GM21825 (cell line): ENCODE results near the gene KLHL6.

ENCODE experiments used
- ATAC-seq: cut with Tn5 transposase; IDR thresholded peaks from one replicate; pipeline ENCODE4 v1.9.1; 2021; ENCODE audit warnings: mild to moderate bottlenecking, moderate library complexity; ENCODE audit not compliant: unreplicated experiment

Gene KLHL6

DNA sequence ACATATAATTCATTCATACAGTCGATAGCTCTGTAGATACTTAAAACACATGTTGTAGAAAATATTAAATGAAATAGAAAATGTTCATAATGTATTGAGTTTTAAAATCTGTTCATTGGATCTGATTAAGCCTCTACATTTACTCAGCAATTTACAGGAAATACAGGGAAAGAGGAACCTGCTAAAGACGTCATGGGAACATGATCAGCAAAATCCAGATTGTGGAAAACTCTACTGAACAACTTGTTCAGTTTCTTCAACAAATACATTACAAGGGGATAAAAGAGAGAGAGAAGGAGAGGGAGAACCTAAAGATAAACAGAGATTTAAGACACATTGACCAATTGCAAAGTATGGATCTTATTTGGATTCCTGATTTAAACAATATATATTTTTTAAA lies 46.7 kb downstream of the KLHL6 start:
- ATAC-seq = no peak

DNA sequence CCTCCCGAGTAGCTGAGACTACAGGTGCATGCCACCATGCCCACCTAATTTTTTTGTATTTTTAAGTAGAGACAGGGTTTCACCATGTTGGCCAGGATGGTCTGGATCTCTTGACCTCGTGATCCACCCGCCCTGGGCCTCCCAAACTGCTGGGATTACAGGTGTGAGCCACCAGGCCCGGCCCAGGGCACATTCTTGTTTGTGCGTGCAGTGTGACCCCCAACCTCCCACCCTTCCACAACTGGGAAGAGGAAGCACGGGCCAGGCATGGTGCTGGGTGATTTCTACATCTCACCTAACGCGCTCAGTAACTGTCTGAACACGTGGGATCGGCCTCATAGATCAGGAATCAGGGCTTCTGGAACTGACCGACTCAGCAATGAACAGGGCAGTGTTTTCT lies 48.0 kb downstream of the KLHL6 start:
- ATAC-seq = no peak

DNA sequence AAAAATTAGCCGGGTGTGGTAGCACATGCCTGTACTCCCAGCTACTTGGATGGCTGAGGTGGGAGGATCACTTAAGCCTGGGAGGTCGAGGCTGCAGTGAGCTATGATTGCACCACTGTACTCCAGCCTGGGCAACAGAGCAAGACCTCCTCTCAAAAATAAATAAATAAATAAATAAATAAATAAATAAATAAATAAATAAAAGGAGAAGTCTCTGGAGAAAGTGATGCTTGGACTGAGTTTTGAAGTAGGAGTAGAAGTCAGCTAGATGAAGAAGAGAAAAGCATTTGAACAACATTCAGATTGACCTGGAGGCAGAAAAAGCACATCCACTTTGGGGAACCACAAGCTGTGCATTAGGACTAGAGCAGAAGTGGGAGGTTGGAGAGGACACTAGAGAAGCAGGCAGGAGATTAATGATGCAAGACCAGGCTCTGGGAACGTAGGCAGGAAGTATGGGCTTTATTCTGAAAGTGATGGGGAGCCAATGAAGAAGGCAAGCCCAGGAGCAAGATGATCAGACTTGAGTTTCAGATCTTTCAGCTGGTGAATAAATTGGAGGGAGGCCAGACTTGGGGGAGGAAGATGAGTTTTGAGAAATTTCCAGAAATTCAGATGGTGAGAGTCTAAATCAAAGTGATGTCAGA lies 48.7 kb downstream of the KLHL6 start:
- no peak for ATAC-seq

DNA sequence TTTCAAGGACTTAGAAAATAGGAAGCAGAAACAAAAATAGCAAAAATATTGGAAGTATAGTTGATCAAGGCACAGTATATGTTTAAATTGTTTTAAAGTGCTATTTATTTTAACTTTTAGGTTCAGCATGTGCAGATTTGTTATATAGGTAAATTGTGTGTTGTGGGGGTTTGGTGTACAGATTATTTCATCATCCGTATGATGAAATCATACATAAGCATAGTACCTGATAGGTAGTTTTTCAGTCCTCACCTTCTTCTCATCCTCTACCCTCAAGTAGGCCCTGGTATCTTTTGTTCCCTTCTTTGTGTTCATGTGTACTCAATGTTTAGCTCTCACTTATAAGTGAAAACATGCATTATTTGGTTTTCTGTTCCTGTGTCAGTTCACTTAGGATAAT lies 50.9 kb downstream of the KLHL6 start:
- ATAC-seq = no peak

DNA sequence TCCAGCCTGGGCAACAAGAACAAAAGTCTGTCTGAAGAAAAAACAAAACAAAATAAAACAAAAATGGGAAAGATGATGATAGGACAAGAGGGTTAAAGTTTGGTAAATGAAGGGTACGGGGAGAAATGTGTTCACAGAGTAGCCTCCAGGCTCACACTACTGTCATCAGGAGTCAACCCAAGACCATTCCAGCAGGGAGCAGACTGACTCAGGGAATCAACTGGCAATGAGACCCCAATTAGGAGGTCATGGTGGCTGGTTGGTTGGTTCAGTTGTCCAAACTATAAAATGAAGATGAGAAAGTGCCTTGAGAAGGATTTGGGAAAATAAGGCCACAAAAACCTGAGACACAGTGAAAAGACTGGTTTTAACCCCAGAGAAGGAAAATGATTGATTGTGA lies 51.8 kb downstream of the KLHL6 start:
- ATAC-seq = no peak

DNA sequence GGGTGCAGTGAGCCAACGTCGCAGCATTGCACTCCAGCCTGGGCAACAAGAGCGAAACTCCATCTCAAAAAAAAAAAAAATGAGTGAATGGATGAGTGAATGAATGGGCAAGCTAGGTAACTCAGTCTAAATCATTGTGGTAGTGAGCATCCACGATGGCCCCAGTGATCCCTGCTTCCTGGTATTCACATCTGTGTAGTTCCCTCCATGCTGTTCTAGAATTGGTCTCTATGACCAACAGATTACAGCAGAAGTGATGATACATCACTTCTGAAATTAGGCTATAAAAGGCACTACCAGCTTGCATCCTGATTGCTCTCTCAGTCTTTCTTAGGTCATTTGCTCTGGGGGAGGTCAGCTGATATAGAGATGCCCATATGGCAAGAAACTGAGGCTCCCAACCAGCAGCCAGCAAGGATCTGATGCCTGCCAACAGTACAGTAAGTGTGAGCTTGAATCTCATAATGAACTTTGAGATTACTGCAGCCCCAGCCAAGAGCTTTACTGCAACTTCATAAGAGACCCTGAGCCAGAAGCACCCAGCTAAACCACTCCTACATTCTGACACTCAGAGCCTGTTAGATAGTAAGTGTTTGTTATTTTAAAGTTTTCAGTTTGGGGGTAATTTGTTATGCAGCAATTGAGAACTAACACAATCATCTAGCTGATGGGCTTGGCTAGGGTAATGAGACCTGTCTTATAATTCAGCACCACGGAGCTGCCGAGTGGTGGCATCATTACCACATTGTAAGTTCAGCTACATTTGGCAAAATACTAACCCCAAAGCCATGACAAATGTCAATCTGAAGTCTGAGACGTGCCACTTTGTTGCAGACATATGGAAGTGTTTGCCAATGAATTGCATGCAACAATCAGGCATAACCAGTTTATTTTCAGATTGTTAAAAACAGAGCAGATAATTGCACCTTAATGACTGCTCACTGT lies 53.0 kb downstream of the KLHL6 start:
- no peak for ATAC-seq

DNA sequence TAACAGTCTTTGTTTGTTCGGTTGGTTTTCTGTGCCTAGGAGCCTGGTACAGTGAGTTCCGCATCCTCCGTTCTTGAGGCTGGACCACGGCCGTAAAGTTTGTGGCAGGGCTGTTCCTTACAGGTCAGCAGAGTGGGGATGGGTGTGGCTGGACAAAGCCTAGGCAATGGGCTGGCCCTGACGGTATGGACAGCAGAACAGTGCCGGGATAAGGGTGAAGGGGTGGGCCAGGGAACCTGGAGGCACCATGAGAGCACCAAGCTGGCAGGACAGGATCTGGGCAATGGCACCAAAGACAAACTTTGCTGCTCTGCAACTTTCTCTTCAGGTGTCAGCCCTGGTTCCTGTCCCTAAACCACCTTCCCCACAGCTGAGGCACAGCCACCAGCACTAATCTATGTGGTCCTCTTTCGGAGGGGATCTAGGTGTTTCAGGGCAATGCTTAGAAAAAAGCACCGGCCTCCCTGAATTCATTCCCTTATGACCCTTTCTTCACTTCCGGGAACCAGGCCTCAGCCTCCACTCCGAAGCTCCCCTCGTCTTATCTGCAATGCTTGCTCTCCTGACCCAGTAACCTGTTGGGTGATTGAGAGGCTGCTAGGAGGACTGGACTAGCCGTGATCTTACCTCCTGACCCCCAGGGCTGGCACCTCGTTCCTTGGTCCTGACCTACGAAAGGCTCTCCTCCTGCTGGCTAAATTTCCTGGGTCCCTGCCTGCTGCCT lies 54.4 kb downstream of the KLHL6 start:
- ATAC-seq = no peak

DNA sequence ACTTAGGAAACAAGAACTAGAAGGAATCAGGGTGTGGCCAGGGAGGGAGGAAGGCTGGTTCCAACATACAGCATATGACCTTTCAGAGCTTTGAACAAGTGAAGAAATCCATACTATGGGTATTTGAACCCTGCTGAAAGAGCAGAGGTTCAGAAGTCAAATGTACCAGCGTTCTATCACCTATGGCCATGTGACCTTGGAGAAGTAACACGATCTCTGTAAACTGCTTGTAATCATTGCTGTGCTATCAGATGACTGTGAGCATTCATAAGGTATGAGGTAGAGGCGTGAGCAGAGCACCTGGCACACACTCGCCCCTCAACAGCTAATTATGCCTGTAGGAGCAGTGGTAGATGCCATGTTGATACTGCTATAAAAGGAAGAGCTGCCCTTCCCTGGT lies 55.2 kb downstream of the KLHL6 start:
- ATAC-seq = no peak

DNA sequence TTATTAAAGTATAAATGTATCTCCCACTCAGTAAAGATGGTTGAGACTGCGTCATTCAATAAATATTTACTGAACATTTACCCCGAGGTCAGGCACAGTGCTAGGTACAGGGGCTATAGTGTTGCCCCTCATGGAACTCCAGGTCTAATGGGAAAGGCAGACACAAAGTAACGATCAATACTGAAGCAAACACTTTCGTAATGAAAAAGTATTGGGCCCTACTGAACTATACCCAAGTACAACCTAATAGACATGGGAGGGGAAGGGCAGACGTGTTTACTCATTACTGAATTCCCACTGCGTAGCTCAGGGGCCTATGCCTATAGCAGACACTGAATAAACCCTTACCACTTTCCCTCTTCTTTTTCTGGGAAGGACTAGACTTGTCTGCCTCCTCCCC lies 56.9 kb downstream of the KLHL6 start:
- ATAC-seq = no peak

DNA sequence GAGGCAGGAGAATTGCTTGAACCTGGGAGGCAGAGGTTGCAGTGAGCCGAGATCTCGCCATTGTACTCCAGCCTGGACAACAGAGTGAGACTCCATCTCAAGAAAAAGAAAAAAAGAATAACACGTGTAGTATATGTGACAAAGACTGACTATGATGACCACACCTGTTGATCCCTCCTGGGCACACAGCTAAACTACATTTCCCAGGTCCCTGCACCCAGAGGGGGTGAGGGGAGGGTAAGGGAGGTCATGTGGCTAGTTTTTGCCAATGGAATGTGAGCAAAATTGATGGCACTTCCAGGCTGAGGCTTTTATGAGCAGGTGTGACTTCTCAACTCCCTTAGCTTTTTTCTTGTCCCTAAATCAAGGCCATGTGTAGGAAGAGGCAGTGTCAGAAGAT lies 58.2 kb downstream of the KLHL6 start:
- ATAC-seq = no peak

DNA sequence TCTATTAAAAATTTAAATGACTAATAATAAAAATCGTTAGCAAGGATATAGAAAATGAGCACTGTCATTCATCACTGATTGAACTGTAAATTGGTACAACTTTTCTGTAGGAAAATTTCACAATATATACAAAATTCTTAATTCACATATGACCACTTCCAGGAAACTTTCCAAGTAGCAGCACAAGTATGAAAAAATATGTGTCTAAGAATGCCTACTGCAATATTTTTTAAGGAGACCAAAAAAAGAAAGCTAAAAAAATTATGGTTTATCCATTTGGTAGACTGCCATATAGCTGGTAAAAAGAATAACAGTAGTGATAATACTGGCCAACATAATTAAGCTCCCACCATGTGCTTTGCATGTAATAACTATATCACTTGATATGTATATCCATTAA lies 59.2 kb downstream of the KLHL6 start:
- no peak for ATAC-seq

DNA sequence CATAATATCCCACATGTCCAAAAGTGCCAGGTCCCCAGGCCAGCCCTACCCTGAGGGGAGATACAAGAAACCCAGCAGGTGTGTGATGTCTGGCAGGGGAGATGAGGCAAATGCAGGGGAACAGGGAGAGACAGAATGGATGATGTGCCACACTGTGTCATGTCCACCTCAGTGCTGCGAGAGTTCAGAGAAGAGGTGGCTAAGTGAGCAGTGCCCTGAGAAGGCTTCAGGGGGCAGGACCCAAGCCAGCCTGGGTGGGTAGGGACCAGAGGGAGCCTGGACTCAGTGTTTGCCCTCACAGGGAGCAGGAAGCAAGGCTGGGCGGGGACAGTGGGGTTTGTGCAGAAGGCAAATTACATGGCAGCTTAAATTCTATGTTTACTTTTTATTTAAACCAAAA lies 61.2 kb downstream of the KLHL6 start:
- ATAC-seq = no peak

DNA sequence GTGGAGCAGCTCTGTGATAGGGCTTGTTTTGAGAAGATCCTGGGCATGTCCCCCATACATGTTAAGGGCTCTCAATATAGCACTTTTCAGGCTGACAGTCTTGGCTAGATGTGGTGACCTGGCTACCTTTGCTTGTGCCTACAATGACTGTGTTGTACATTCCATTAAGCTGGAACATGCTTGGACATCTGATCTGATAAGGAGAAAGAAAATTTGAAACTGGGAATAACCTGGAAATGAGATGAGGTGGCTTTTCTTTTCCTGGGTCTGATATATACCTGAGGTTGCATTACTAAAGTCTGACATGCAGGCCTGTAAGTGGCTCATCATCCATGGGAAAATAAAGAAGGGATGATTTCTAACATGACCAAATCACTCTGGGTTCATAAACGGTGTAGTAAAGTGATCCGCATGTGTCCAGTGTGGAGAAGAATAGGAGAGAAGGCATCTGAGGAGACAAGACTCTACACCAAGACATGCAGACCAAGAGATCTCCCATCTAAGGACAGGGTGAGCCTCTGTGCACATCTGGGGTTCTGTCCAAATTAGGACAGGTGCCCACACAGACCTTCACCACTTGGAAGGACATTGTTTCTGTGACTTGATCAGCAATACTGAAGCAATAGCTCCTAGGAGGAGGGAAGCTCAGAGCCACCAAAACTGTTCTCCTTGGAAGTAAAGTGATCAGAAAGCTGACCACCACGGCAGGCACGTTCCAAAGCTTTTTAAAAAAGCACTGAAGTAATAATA lies 62.0 kb downstream of the KLHL6 start:
- ATAC-seq = no peak

DNA sequence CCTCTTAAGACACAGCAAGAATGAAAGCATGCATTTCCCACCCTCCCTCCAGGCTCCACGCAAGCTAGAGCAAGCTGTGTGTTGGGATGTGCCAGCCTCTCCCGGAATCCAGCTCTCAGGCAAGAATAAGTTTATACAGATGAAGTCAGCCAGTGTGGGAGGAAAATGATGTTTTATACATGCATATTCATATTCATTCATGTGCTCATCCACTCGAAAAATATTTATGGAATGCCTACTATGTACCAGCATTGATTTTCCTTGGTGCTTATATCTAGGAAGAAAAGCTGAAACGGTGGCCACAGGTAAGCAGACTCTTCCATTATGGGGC lies 62.7 kb downstream of the KLHL6 start:
- ATAC-seq = no peak

DNA sequence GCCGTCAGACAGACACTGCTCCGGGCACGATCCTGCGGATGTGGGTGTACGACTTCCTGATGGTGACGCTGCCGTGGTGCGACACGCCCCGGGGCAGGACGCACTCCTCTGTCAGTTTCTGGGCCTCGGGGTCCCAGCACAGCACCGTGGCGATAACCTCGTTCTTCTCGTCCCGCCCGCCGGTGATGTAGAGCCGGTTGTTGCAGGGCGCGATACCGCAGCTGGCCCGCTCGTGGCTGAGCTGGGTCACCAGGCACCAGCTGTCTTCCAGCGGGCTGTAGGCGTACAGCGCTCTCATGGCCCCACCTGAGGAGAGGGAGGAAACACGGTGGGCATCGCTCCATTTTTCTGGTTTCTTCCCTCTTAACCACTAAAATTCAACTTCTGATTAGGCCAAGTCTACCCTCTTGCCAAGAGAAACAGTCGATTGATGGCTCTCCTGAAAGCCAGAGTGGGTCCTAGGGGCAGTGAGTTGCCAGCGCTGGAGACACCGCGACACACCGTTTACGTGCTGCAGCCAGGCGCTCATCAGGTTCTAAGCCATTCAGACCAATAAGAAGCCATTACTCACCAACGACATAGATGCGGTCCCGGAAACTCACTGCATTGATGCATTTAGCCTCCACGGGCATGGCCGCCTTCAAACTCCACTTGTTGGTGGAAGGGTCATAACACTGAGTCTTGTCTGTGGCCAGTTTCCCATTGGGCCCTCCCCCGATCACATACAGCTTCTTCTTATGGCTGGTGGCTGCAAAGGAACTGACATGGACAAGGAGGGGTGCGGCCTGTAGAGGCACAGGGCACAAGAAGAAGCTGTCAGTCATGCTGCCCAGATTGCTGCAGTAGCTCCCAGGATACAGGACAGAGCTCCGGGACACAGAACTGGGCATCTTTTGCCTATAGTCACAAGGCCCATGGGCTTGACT lies 63.3 kb downstream of the KLHL6 start:
- no peak for ATAC-seq

DNA sequence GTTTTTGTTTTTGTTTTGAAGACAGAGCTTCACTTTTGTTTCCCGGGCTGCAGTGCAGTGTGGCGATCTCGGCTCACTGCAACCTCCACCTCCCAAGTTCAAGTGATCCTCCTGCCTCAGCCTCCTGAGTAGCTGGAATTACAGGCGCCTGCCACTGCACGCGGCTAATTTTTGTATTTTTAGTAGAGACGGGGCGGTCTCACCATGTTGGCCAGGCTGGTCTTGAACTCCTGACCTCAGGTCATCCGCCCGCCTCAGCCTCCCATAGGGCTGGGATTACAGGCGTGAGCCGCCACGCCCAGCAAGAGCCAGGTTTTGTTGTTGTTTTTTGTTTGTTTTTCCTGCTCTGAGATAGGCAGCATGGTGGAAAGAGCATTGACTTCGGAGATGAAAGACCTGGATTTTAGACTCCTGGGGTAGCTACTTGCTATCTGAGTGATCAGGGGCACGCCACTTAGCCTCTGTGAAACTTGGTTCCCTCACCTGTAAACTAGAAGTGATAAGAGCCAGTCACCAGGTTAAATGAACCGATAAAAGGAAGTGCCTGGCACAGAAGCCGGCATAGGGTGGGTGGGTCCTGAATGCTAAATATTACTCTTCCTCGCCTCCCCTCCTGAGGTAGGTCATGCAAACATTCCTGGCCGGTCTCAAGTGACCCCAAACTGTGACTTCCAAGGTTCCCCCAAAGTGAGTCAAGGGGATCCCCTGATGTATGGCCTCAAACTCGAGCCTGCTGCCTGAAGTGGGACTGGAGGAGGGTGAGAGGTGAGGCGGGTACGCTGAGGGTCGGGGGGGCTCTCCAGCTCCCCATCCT lies 64.2 kb downstream of the KLHL6 start:
- no peak for ATAC-seq

DNA sequence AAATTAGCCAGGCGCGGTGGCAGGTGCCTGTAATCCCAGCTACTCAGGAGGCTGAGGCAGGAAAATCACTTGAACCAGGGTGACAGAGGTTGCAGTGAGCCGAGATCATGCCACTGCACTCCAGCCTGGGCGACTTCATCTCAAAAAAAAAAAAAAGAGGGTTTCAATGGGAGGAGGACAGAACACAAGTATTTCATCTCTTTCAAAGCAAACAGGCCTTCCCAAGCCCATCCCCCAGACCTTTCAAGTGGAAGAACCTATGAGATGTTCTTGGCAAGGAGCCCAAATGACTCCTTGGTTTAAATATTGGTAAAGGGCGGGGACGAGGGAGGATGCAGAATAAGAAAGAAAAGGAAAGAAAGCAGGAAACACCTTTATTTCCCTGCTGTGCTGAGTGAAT lies 64.9 kb downstream of the KLHL6 start:
- ATAC-seq = no peak

DNA sequence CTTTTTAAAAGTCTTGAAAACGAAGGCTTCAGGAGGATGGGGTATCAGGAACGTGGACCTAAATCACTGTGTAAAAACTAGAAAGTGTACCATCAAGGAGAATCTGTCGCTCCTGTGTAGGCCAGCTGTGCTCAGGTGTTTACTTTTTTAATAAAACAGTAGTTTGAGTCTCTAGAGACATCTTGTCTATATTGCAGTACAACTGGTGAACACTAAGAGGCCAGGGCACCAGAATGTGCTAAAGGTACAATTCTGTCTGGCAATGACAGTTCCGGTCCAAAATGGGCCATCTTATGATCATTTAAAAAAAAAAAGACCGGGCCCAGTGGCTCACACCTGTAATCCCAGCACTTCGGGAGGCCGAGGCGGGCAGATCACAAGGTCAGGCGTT lies 65.3 kb downstream of the KLHL6 start:
- no peak for ATAC-seq

DNA sequence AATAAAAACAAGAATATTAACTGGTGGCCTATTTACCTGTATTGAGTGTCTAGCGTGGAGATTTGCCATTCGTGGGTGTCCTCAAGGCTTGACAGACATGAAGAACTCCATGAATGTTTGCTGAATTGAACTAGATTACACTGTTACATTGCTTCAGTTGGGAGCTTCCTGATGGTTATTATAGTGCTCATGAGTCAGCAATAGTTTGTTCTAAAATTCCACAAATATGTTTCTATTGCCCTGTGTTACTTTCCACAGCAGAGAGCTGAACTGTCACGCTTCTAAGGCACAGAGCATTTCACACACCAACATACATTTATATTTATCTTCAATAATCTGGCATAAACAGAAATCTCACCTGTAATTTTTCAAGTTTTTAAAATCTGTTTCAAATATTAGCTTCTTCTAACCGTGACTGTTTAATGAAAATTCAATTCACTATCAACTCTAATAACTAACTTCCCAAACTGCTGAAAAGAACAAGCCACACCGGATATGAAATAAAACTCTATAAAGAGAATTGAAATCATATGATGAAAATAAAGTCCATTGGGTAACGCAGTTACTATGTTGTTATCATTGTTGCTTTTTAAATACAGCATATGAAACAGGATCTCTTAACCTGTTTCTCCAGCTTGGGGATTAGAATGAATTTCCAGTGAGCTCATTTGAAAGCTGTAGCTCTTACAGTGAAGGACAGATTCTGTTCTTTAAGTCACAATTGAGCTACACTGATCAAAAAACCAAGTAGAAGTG lies 65.9 kb downstream of the KLHL6 start:
- no peak for ATAC-seq
